HEK293 (cell line): ENCODE results near the gene GPR162.
A peak's percentile ranks its signal among the peaks of the same experiment; 100 is the strongest.

ENCODE experiments used
- CTCF ChIP-seq: fragments of 450-650 bp; formaldehyde crosslinking; IDR thresholded peaks from 2 replicates; pipeline ENCODE4 v1.5.1; 2016; ENCODE audit warnings: missing biosample characterization, missing genetic modification characterization
- KLF9 ChIP-seq: fragments of 450-650 bp; formaldehyde crosslinking; IDR thresholded peaks from 2 replicates; pipeline ENCODE4 v1.5.1; 2016; ENCODE audit warnings: missing biosample characterization, missing genetic modification characterization, low read depth
- MEIS1 ChIP-seq: sonication (generic); formaldehyde crosslinking; IDR thresholded peaks from 2 replicates; pipeline ENCODE4 v1.8.1; 2022; ENCODE audit warnings: missing genetic modification reagents, mild to moderate bottlenecking, borderline replicate concordance
- SP2 ChIP-seq: fragments of 450-650 bp; formaldehyde crosslinking; IDR thresholded peaks from 2 replicates; pipeline ENCODE4 v1.5.1; 2016; ENCODE audit warnings: missing biosample characterization, missing genetic modification characterization
- YY1 ChIP-seq: fragments of 450-650 bp; formaldehyde crosslinking; IDR thresholded peaks from 2 replicates; pipeline ENCODE4 v1.5.1; 2018; ENCODE audit warnings: missing biosample characterization, missing genetic modification characterization
- ZBTB11 ChIP-seq: fragments of 450-650 bp; formaldehyde crosslinking; conservative IDR thresholded peaks from 2 replicates; pipeline ENCODE4 v1.5.1; 2016; ENCODE audit warnings: low read depth, missing biosample characterization, missing genetic modification characterization
- ZFP3 ChIP-seq: fragments of 450-650 bp; formaldehyde crosslinking; IDR thresholded peaks from 2 replicates; pipeline ENCODE4 v1.5.1; 2016; ENCODE audit warnings: low read depth, missing biosample characterization, missing genetic modification characterization
- ZNF140 ChIP-seq: fragments of 450-650 bp; formaldehyde crosslinking; IDR thresholded peaks from 2 replicates; pipeline ENCODE4 v1.5.1; 2016; ENCODE audit warnings: missing biosample characterization, missing genetic modification characterization
- ZNF660 ChIP-seq: fragments of 450-650 bp; IDR thresholded peaks from 2 replicates; pipeline ENCODE4 v1.5.1; 2018; ENCODE audit warnings: missing biosample characterization, mild to moderate bottlenecking, missing genetic modification characterization
- ZNF785 ChIP-seq: fragments of 450-650 bp; formaldehyde crosslinking; IDR thresholded peaks from 2 replicates; pipeline ENCODE4 v1.5.1; 2016; ENCODE audit warnings: missing biosample characterization, missing genetic modification characterization
- TF ChIP-seq, protein P1 (sequence below): fragments of 450-650 bp; formaldehyde crosslinking; IDR thresholded peaks from 2 replicates; pipeline ENCODE4 v1.5.1; 2016; ENCODE audit warnings: missing biosample characterization, missing genetic modification characterization

DNA sequence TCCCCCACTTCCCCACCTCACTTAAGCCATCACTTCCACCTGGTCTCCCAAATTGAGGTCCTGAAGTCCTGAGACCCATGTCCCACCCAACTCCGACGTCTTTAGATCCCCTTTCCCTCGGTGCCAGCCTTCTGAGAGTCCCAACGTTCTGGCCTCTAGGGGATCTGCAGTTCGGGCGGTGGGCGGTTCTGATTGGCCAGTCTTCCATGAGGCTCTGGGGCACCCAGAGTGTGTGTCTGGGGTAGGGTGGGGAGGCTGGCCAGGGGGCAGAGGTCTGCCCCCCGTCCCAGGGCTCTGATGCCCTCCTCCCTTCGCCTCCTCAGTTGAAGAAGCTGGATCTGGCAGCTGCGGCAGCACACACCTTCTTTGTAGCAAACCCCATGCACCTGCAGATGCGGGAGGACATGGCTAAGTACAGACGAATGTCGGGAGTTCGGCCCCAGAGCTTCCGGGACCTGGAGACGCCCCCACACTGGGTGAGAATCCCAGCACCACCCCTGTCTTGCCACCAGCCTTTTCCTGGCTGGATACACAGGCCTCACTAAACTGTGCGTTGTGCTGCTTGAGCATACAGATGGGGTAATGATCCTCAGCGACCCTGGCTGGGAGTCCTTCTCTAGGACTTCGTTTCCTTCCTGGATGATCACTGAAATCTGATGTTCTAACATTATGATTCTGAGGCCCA is 8.1 kb downstream of the GPR162 start:
- TF ChIP-seq ZFP3 (tag by site-specific recombination): no peak
- TF ChIP-seq, protein P1, sequence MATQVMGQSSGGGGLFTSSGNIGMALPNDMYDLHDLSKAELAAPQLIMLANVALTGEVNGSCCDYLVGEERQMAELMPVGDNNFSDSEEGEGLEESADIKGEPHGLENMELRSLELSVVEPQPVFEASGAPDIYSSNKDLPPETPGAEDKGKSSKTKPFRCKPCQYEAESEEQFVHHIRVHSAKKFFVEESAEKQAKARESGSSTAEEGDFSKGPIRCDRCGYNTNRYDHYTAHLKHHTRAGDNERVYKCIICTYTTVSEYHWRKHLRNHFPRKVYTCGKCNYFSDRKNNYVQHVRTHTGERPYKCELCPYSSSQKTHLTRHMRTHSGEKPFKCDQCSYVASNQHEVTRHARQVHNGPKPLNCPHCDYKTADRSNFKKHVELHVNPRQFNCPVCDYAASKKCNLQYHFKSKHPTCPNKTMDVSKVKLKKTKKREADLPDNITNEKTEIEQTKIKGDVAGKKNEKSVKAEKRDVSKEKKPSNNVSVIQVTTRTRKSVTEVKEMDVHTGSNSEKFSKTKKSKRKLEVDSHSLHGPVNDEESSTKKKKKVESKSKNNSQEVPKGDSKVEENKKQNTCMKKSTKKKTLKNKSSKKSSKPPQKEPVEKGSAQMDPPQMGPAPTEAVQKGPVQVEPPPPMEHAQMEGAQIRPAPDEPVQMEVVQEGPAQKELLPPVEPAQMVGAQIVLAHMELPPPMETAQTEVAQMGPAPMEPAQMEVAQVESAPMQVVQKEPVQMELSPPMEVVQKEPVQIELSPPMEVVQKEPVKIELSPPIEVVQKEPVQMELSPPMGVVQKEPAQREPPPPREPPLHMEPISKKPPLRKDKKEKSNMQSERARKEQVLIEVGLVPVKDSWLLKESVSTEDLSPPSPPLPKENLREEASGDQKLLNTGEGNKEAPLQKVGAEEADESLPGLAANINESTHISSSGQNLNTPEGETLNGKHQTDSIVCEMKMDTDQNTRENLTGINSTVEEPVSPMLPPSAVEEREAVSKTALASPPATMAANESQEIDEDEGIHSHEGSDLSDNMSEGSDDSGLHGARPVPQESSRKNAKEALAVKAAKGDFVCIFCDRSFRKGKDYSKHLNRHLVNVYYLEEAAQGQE (tag by site-specific recombination): no peak
- no peak for TF ChIP-seq ZBTB11 (tag by site-specific recombination)
- no peak for TF ChIP-seq MEIS1
- no peak for TF ChIP-seq ZNF140
- TF ChIP-seq CTCF (tag by site-specific recombination): peak; percentile 63; the same call in 1 of the 2 replicates
- no peak for TF ChIP-seq YY1 (tag by site-specific recombination)
- no peak for TF ChIP-seq SP2 (tag by site-specific recombination)
- TF ChIP-seq KLF9: no peak
- no peak; the same call in 1 of the 2 replicates for TF ChIP-seq ZNF660 (tag by site-specific recombination)
- no peak for TF ChIP-seq ZNF785 (tag by site-specific recombination)
